ENCODE results near the gene VSIR.

Gene VSIR

DNA sequence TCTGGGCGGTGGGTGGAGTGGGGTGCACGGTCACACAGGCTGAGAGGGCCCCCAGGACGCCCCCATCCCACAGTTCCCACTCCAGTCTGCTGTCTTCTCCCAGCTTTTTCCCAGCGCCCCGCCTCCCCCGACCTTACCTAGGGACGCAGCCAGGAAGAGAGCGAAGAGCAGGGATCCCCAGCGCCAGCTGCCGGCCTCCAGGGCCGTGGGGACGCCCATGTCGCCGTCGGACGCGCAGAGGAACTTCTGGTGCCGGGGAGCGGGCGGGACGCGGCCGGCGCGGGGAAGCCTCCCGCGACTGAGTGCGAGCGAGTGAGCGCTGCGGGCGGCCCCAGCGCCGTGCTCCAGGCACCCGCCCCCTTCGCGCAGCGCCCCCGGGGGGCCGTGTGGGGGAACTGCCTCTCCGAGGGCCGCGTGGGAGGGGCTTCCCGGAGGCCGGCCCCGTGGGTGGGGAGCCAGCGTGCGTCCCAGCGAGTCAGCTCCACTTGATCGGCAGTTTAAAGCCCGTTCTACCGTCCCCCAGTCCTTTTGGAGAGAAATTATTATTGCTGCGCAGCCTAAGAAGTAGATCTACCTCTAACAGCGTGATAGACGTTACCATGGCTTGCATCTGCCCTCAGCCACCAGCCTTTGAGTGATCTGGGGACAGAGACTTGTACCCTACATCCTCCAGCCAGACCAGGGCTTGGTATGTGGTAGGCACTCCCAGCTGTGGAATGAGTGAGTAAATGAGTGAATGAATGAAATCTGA lies at the start of gene VSIR:
Gene VSIR, minus strand, starts transcription at position 300 of the 751 bp plus-strand sequence. Its CDS starts 81 bp downstream, at position 219.
- DNase-seq = peak; percentile 87

DNA sequence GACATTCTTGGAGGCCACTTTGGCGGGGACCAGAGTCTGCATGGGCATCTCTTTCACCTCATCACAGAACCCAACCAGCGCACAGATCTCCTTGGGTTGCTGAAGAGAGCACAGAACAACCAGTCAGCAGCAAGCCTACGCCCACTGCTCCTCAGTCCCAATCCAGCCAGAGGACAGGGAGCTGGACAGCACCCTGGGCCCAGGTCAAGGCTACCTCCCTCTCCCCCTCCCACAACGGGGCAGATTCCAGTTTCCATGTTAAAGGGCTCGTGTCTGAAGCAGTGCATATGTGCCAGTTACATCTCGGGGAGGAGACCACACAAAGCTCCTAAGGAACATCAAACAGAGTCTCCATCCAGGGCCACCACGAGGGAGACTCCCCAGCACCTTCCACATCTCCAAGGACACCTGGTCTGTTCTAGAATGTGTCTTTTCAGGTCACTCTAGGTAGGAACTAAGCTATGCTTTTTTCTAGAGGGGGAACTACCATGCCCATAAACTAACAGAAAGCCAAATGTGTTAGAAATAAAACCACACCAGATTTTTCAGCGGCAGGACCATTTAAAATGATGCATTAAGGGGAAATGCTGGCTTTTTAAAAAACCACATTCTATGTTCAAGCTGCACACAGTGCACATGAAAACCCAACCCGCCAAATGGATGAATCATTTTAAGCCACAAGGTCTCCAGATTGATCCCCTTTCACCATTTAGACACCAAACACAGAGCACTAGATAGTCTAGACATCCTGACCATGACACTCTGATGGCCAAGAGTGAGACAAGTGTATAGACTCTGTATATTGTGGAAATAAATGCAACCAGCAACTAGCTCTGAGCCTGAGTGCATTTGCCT lies 48.8 kb upstream of the VSIR start:
- DNase-seq = no peak

DNA sequence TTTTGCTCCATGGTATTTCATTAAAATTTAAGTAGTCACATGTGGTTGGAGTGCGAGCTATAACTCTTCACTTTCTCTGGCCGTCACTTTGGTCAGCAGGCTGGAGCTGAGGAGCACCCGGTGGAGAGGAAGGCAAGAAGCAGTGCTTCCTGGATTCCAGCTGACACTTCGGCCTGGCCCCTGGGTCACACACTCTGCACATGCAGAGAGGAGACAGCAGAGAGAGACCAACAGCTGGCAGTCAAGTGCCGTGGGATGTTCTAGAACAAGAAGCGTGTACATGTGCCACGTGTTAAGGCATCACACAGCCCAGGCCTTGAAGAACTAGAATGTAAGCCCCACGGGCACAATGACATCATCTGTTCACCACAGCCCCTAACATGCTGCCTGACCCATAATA lies 47.6 kb upstream of the VSIR start:
- DNase-seq = no peak

DNA sequence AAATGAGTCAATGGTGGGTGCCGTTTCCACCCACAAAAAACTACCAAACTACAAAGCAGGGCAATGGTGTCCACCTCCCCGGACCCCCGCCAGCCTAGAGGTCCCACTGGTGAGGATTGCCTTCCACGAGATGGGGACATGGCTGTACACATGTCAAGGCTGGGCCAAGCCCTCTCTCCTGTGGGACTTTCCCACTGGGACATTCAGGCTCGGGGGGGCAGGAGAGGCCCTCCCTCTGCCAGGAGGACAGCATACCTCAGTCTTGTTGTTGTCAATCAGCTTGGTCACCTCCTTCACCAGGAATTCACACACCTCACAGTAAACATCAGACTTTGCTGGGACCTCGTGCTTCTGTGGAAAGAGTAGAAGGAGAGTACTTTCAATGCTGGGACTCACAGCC lies 46.7 kb upstream of the VSIR start:
- DNase-seq = no peak

DNA sequence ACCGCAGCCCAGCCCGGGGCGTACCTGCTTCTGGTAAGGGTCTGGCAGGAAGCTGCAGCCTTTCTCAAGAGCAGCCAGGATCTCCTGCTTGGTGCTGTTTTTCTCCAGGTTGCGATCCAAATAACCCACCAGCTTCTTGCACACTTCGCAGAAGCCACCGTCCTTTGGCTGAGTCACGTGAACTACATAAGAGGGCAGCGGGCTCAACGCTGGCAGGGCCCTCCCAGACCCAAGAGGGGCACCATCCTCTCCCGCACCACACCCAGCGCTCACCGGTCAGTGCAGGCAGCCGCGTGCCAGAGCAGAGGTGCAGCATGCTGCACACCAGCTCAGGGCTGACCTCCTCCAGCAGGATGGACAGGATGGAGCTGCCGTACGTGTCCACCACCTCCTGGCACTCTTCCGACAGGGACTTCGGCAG lies 46.1 kb upstream of the VSIR start:
- DNase-seq = no peak

DNA sequence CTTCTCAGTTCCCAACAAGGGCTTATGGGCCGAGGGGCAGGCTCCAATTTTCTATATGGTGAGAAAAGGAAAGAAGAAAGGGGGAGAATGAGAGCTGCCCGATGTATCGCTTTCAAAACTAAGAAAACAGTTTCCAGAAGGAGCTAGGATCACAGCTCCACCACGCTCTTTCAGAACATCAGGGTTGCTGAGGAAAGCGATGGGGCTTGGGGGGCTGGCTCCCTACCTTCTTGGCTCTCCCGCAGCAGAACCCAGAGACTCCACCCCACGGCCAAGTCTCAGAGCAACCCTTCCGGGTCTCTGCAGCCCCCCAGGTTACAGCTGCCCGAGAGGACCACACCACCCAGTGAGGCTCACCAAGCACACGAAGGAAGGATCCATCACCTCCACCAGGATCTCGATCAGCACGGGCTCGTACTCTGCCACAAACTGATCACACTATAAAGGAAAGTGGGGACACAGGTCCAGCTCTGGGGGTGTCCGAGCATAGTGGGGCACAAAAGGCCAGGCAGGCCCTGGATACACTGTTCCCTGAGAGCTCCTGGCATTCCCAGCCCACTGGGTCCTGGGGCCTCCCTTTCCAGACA lies 45.4 kb upstream of the VSIR start:
- DNase-seq = no peak

DNA sequence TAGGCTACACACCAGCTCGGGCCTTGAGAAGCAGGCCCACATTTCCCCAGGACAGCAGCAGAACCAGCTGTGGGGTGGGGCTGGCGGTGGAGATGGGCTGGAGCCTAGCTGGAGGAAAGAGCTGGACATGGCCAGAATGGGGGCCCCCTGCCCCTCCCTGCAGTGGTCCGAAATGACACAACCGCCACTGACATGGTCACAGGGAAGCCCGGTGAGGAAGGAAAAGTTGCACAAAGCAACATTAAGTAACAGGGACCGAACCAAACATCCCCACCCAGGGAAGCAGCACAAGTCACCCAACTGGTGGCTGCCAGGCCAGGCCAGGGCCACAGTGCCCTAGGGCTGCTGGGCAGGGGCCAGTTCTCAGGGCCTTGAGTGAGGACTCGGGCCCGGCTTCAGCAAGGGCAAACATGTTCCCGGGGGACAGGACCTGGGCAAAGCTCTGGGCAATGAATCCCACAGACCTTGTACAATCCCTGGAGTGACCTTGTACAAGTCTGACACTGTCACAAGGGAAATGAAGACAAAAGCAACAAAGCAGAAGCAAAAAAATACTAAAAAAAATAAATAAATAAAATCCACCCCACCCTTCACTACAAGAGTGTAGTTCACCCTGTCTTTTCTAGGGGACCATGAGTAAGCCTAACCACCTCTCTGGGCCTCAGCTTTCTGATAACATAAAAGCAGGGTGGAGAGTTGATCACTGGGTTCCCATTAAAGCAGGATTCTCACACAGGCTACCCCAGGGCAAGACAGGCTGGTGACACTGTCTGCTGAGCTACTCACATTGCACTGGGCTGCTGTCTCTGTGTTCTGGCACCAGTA lies 44.7 kb upstream of the VSIR start:
- peak; percentile 44 for DNase-seq

DNA sequence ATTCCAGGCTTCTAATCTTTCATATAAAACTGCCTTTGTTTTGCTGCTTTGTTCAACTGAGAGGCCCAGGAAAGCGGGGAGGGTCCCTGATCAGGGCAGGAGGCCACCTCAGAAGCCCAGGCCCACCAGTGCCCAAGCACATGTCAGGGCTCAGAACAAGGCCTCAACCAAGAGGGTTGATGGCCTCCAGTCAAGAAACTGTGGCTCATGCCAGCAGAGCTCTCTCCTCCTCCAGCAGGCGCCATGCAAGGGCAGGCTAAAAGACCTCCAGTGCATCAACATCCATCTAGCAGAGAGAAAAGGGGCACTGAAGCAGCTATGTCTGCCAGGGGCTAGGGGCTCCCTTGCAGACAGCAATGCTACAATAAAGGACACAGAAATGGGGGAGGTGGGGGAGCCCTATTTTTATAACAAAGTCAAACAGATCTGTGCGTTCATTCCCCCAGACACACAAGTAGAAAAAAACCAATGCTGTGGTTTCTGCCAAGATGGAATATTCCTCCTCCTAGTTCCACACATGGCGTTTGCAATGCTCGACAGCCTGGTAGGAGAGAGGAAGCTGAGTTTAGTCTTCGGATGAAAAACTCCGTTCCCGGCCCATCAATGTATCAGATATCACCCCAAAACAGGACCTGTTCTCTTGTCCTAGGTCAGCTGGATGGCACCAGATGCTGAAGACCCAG lies 43.8 kb upstream of the VSIR start:
- DNase-seq = peak; percentile 33

DNA sequence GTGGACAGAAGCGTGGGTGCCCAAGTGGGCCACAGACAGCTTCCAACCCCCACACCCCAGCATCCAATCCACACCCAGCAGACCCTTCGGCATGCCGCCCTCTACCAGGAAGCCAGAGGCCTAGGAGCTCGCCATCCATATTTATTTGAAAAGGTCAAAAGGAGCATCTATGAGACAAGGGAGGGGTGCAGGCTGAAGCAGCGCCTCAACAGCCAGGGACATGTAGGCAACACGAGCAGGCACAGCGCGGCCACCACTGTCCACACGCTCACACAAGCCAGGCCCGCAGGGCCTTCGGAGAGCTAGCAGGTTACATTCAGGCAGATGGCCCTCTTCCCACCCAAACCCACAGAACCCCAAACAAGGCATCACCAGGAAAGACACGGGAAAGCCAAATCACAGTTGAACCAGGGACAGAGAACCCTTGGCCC lies 43.1 kb upstream of the VSIR start:
- DNase-seq = no peak

DNA sequence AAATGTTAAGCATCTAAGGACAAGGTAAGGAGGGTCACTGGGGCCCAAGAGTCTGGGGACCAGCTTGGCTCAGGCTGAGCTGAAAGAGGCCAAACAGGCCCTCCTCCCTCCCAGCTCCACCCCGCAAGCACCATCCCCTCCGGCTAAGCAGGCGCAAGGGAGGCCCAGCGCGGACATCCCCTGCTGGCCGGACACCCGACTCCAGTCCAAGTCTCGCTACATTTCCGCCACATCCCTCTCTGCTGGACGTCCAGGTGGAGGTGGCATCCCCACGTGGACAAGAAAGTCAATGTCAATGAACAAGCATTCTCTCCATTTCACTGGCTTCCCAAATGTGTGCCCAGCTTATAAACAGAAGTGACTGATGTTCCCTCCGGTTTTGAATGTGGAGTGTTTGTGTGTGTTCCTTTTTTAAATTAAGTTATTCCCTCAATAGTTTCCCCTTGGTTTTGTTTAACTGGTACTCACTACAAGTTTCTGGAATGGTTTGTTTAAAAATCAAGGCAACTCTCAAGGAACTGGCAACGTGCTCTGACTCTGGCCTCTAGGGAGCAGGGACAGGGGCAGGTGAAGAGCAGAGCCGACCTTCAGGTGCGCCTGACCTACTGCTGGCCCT lies 42.3 kb upstream of the VSIR start:
- DNase-seq = no peak

DNA sequence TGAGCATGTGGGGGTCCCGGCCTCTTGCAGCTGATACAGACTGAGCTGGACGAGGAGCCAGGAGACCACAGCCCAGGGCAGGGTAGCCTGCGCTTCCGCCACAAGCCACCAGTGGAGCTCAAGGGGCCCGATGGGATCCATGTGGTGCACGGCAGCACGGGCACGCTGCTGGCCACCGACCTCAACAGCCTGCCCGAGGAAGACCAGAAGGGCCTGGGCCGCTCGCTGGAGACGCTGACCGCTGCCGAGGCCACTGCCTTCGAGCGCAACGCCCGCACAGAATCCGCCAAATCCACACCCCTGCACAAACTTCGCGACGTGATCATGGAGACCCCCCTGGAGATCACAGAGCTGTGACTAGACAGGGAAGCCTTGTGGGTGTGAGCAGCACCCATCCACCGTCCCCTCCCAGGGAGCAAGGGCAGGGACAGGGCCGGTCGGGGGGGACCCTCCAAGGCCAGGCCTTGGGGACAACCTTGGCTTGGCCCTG lies 41.6 kb upstream of the VSIR start:
- no peak for DNase-seq

DNA sequence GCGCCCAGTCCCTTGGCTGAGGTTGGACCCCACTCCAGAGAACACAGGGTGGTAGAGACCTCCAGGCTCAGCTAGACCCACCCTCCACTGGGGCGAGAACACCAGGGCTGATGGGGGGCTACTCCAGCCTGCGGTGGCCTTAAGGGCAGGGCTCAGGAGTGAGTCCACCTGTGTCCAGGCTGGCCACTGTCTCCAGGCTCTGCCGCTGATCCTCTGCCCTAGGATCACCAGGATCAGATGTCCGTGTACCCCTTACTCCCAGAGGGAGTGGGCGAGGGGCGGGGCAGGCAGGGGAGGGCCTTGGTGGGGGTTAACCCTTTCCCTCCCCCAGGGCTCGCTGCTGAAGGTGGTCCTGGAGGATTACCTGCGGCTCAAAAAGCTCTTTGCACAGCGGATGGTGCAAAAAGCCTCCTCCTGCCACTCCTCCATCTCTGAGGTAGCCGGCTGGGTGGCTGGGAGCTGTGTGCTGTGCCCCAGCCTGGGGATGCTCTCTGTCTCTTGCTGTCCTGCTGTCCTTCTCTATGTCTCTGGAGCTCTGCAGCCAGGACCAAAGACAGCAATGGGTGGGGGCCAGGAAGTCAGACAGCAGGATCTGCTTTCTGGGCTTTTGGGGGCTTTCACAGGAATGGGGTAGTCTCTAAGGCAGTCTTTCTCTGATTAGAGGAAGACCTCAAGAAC lies 39.7 kb upstream of the VSIR start:
- no peak for DNase-seq

DNA sequence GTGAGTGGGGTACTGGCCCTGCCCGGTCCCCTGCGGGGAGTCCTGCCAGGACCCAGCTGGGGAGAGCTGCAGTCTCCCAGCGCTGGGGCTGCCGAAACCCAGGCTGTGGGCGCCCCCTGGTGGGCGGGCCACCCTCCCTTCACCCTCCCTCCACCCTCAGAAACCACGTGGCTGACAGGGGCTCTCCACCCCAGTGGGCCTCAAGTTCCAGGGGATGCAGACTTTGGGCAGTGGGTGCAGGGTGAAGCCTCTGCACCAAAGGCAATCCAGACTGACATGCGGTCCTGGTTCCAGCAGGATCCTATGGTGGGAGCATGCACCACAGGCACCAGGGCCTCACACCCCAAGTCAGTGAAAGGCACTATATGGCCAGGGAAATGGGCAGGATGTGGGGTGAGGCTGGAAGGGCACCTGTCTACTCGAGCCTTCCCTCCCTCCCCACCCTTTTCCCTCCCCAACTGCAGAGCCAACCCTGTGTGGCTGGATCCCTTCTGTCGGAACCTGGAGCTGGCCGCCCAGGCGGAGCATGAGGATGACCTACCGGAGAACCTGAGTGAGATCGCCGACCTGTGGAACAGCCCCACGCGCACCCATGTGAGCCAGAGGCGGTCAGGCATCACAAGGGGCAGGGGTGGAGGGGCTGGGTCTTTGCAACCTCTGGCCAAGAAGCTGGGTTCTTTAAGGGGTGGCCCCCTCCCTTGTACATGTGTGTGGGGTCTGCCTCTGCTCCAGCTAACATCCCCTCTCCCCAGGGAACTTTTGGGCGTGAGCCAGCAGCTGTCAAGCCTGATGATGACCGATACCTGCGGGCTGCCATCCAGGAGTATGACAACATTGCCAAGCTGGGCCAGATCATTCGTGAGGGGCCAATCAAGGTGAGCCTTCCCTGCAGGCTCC lies 38.9 kb upstream of the VSIR start:
- DNase-seq = peak; percentile 81

DNA sequence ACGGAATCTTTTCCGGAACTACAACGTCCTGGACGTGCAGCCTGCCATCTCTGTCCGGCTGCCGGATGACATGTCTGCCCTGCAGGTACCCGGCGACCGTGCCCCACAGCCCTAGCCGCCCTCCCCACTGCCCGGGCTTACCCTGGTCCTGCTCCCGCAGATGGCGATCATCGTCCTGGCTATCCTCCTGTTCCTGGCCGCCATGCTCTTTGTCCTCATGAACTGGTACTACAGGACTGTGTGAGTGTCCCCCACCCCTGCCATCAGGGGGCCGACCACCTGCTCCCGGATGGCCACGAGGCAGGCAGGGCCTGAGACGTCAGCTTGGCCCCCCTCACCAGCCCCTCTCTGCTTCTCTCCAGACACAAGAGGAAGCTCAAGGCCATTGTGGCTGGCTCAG lies 38.0 kb upstream of the VSIR start:
- no peak for DNase-seq

DNA sequence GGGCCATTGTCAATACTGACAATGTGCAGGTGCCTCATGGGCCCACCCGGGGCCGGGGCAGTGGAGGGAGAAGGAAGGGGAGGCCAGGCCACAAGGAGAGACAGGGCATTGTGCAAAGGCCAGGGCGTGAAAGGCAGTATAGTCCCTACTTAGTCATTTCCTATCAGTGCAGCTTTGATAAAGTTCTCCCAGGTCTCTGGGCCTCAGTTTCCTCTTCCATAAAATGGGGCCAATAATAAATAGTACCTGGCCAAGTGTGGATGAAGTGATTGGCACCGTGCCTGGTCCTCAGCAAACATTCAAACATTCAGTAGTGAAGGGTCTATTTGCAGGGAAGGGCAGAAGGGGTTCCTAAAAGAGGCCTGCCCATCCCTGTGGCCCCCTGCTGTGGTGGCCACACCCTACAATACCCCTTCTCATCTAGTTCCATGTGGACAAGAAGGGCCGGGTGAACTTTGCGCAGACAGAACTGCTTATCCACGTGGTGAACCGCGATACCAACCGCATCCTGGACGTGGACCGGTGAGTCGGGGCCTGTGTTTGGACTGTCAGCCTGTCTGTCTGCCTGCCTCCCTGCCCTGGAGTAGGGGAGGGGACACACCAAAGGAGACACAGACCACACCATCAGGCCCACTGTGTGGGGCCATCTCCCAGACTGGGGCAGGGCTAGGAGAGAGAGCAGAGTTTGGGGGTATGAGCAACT lies 36.9 kb upstream of the VSIR start:
- DNase-seq = no peak

DNA sequence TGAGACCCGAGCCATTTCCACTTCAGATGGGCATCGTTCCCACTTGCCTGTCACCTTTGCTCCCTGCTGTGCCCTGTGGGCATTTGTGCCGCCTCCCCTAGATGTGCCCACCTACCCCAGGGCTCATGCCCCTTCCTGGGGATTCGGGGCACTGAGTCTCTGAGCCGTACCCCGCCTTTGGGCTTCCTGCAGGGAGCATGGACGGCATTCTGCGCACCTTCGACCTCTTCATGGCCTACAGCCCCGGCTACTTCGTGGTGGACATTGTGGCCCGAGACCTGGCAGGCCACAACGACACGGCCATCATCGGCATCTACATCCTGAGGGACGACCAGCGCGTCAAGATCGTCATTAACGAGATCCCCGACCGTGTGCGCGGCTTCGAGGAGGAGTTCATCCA lies 36.3 kb upstream of the VSIR start:
- no peak for DNase-seq

DNA sequence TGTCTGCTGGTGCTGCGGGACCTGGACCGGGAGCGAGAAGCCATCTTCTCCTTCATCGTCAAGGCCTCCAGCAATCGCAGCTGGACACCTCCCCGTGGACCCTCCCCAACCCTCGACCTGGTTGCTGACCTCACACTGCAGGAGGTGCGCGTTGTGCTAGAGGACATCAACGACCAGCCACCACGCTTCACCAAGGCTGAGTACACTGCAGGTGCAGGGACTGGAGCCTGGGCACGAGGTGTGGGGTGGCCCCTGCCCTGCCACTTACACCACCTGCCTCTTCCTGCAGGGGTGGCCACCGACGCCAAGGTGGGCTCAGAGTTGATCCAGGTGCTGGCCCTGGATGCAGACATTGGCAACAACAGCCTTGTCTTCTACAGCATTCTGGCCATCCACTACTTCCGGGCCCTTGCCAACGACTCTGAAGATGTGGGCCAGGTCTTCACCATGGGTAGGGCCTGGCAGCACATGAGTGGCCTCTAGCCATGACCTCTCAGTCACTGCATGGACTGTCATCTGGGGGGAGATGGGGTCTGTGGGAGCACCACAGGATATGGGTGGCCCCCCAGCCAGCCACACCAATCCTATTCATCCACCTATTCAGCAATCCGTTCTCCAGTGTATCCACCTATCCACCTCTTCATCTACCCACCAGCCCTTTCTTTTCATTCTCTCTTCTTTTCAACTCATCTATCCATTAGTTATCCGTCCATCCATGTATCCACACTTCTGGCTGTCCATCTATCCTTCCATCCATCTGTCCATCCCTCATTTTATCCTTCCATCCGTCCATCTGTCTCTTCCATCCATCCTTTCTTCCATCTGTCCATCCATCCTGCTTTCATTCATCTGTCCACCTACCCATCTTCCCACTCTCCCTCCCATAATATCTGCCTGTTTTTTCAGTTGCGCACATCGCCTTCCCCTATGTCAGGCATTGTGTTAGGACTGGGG lies 34.5 kb upstream of the VSIR start:
- DNase-seq = no peak
